Stimulated activated CD8-positive, alpha-beta memory T cell treated with anti-CD3 and anti-CD28 coated beads, Interleukin-7, amount 100 ng/mL, for 4 hours (primary cell): ENCODE results near the gene KCNJ9.
"Not testable (repeated sequence)": the region's sequence is repeated elsewhere in the genome, so short reads cannot be mapped to it uniquely, and the experiment has no call there.

ENCODE experiments used
- DNase-seq, 2 donors: peaks; one replicate each; pipeline ENCODE4 v3.0.0-alpha.2; 2020; ENCODE audit warnings: low read depth in 2 of 2

The KCNJ9 gene

DNA sequence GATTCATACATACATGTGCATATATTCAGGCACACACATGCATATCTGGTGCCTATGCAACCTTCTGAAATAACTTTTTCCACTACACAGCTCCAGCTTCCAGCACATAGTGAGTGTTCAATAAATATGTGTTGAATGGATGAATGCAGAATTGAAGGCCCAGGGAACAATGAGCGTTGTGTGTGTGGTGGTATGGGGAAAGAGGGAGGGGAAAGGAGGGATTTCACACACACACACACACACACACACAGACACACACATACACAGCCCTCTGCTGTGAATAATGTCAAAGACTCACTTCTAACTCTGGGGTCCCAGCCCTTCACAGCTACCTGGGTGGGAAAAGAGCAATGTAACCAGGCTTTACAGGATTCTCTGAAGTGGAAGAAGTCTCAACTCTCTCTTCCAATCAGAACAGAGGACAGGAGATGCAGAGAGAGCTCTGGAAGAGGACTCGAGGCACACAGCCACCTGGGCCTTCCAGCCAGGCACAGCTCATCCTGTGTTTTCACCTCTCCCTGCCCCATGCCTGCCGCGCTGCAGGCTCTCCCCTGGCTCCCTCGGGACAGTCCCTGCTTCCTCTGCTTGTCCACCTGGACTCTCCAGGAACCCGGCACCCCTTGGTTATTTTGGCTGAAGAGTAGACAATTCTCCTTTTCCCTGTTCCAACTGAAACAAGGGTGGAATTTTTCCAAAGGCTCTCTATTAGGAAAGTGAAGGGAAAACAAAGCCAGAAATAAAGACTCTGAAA is 22.5 kb downstream of the KCNJ9 start:
- no peak for DNase-seq

DNA sequence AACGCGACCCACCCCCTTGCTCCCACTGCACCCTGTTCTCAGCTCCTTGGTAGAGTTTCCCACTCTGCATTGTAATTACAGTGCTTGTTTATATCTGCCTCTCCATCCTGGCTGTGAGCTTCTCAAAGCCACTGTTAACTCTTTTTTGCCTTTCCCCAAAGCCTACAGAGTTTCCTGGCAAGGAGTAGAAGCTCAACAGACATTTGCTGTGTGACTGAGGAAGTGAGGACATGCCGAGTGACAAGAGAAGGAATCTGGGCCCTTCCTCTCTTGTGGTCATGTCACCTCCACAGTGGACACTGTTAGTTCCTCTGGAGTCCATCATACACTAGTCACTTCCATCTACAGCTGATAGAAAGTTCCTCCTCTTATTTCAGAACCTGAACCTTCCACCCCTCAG is 23.1 kb downstream of the KCNJ9 start:
- DNase-seq, result no peak

DNA sequence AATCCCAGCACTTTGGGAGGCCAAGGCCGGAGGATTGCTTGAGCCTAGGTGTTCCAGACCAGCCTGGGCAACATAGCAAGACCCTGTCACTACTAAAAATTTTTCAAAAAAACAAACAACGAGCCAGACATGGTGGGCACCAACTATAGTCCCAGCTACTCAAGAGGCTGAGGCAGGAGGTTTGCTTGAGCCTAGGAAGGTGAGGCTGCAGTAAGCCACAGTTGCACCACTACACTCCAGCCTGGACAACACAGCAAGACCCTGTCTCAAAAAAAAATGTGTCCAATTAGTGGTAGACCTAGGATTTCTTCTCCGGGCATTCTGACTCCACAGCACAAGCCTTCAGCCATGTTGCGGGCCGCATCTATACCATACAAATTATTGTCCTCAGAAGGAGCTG is 23.8 kb downstream of the KCNJ9 start:
- DNase-seq, result no peak

DNA sequence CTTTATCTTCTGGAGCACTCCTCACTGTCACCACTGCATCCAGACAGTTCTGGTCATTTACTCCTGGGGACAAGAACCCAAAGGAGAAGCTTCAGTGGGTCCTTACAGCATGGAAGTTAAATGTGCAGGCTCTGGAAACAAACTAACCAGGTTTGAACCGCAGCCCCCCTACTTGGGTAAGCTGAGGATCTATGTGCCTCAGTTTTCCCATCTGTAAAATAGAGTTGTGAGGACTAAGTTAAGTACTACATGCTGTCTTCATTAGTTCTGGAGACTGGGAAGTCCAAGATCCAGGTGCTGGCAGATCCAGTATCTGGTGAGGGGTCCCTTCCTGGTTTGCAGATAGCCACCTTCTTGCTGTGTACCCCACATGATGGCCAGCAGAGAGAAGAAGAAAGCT is 26.2 kb downstream of the KCNJ9 start:
- DNase-seq, result no peak

DNA sequence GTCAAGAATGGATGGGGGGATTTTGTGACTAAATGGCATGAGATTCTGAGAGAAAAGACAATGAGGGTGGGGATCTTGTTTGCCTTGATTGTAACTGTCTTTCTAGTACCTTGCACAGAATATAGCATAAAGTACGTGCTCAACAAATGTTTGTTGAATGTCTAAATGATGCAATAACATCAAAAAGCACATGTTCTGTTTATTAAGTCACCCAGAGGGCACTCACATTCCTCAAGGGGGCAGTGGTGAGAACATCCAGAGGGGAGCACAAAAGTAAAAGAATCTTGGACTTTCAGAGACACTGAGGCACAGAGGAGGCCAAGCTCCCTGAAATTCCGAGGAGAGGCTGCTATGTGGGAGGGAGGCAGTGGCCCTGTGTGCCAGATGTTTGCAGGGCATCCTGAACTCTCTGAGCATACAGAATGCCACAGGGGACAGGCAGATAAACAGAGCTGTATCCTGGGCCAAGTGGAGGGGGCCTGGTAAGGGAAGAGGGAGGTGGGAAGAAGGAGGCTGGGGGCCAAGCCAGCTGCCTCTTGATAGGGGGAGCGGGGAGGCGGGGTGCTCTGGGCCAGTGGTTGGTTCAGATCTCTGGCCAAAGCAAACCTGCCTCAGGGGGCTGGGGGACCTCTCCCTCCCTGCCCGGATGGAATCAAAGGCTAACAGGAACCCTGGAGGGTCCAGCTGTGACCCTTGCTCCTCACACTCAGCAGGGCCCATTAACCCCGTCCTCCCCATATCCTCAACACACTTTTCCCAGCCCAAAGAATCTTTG is 27.7 kb downstream of the KCNJ9 start:
- DNase-seq, result no peak

DNA sequence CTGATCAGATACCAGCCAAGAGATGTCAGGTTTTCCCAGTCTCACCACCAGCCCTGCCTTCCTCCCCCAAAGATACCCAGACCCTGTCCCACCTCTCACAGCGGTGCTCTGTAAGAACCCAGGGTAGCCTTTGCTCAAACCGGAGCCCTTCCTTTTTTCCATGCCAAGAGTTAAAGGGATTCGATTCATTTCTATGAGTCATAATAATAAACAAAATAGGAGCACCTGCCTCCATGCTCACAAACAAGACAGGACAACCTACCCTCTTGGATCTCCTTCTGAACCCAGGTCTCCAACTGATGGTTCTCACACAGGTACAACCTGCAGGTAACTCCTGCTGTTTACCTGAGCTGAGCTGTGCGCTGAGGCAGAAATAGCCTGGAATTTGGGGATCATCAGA is 28.3 kb downstream of the KCNJ9 start:
- DNase-seq, result no peak

DNA sequence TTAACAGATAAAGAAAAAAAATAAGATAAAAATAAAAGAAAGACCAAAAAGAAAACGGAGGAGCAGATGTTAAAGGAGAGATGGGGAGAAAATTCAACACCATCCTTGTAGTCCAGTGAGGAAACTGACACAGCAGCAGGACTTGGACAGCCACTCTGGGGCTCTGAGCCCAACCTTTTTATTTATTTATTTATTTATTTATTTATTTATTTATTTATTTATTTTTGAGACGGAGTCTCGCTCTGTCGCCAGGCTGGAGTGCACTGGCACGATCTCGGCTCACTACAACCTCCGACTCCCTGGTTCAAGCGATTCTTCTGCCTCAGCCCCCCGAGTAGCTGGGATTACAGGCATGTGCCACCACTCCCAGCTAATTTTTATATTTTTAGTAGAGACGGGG is 30.1 kb downstream of the KCNJ9 start:
- DNase-seq, result not testable (repeated sequence)

DNA sequence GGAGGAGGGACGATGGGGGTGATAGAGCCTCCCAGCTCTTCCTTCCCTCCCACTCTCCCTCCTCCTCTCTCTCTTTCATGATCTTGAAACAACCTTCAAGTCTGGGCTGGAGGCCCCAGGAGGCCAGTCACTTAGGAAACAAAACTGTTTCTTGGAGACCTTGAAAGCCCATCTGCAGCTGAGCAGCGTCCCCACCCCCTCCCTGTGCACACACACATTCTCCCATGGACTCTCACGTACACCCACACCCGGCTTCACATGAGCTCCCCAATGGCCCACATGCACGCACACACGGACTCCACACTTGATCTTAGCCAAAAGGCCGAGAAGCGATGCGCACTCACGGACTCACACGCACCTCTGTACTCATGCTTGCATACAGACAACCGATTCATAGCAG is 31.0 kb downstream of the KCNJ9 start:
- no peak for DNase-seq

DNA sequence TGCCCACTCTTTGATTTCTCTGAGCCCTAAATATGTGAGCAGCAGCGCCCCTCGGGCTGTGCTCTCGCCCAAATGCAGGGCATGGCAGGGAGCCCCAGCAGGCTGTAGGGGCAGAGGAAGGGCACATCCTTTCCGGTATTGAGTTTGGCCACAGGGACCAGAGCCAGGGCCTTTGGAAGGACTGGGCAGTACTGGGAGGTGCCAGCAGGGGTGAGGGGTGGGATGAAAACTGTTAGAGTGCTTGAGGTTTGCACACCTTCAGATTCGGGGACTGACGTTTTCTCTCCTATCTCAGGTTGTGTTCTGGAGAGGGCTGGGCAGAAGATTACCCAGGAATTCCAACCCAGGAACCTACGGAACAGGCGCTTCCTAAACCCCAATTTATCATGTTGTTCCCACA is 32.1 kb downstream of the KCNJ9 start:
- no peak for DNase-seq

DNA sequence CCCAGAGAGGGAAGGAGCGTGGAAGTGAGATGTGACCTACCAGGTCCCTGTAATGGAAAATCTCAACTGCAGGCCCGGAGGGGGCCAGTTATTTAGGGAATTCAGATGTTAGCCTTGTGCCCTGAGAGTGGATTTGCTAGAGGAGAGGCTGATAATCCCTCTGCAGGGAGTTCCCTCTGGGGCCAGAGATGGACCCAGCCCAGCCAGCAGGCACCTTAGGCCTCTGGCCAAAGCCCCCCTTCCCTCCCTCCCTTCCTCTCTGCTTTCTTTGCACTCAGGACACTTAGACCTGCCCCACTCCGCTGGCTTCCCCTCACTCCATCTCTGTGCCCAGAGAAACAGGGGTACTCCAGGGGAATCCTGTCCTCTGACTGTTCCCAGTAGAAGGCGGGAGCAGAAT is 32.7 kb downstream of the KCNJ9 start:
- no peak for DNase-seq

DNA sequence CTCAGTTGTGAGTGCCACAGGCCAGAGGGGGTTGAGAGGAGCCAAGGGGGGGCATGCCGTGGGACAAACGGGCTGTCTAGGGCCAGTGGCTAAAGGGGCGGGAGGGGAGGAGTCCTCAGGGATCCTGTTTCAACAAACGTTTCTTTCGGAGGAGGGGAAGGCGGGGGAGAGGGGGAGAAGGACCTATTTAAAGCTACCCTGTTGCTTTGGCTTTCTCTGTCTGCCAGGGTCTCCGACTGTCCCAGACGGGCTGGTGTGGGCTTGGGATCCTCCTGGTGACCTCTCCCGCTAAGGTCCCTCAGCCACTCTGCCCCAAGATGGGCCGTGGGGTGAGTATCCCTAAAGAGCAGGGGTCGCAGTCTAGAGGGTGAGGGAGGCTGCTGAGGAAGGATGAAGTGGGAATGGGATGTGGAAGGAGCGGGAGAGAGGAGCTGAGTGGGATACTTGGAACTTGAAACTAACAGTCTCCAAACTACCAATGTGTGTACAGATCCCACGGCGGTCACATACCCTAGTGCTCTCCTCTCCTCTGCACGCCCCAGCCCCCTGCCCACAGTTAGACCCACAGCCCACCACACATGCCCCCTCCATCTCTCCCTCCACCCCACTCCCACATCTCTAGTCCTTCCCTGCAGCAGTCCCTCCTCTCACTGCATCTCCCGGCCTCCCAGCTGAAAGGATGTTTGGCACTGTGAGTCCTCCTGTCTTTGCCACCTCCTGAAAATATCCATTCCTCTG is 34.4 kb downstream of the KCNJ9 start, which contains the start of gene ATP1A2:
Gene ATP1A2 (plus strand): TSS at position 215 of the 738 bp plus-strand sequence. CDS start 103 bp downstream, at position 318.
- no peak for DNase-seq

DNA sequence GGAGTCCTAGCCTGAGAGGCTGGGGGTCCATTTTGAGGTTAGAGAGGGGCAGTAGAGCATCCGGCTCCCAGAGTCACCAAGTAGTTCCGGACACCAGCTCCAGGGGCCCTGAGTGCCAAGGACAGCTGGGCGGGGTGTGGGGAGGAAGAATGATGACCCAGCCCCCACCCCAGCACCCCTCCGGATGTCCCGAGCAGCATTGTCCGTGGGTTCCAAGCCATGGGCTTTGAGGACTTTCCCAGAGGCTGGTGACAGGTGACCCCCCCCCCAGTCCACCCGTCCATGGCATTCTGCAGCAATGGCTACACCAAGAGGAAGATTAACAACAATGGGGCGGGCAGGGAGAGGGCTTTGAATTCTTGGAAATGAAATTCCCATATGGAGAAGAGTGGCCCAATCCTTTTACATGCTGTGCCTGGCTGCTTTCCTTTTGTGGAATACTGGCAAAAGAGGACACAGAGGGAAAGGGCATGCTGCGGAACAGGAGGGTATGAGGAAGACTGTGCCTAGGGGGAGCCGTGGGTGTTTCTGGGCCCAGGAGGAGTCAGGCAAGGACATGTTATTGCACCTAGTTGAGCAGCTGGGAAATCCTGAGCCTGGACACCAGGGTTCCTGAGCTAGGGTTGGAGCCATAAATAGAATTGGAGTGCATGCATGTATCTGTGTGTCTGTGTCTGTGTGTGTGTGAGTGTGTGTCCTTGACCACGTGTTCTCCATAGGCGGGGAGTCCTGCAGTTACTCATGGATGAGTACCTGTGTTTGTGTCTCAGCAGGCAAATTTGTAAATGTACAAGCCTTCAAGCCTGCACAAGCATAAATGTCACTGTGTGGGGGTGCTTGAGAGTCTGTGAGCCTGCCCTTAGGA is 35.2 kb downstream of the KCNJ9 start:
- DNase-seq, result no peak

DNA sequence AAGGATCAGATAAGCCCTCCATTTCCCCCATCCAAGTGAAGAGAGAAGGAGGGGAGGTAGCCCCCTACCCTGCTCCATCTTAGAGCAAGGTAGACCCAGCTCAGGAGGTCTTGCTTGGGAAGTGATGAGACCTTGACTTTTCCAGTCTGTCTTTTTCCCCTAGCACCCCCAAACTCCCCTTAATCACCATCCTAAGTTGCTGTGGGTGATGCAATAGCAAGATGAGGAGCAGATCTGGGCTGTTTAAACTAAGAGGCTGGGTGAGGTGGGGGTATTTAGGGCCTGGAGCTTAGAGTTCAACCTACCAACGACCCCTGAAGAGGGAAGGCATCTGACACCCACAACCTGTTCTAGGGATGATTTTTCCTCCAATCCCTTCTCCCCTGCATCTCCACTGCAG is 36.0 kb downstream of the KCNJ9 start:
- DNase-seq, result no peak

DNA sequence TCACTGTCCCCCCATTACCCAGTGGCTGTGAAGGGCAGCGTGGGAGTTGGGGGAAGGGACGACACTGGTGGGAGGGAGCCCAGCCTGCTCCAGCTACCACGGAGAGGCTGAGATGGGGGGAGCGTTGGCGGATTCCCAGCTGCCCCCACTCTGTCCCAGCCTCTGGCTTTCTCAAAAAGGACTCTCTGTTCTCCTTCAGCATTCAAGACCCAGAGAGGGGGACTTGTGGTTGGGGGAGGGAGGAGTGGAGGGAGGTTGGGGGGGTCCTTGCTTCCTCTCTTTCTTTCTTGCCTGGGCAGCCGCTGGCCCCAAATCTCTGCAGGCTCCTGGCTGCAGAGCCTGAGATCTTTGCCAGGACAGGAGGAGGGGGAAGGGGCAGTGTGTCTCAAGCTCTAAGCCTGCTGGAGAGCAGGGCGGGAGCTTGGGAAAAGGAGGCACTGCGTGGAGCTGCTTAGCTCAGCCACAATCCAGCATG is 36.4 kb downstream of the KCNJ9 start:
- no peak for DNase-seq

DNA sequence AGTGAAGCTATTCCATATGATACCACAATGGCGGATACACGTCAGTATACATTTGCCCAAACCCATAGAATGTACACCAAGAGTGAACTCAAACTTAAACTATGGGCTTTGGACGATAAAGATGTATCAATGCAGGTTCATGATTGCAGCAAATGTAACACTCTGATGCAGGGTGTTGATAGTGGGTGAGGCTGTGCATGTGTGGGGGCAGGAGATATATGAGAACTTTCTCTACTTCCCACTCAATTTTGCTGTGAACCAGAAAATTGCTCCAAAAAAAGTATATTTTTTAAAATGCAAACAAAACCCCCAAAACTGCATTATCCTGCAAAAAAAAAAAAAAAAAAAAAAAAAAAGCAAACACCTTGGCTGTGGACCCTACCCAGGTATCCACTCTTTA is 37.6 kb downstream of the KCNJ9 start:
- no peak for DNase-seq

DNA sequence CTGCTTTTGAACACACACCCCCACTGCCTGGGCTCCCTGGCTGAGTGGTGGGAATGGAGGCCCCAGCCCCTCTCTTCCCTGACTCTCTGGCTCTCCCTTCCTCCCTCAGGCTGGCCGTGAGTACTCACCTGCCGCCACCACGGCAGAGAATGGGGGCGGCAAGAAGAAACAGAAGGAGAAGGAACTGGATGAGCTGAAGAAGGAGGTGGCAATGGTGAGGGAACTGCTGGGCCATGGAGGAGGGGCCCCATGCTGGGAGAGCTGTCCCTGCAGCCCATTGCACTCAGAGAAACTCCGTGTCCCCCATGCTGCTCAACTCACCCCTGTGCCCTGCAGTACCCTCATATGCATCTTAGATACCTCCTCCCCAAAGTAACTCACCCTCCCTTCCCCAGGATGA is 39.5 kb downstream of the KCNJ9 start:
- no peak for DNase-seq

DNA sequence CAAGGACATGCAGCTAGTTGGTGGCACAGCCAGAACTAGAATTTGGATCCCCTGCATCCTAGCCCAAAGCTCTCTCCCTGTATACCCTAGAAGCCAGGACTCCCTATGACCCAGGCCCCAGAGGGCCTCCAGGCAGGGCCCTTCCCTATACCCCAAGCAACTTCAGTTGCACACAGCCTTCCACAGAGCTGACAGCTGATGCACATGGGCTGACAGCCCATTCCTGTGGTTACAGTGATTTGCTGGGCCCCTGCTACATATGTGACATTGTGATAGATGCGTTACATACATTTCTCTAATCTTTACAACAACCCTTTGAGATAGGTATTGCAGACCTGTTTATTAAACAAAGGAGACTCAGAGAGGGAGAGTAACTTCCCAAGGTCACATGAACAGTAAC is 40.0 kb downstream of the KCNJ9 start:
- DNase-seq, result no peak

DNA sequence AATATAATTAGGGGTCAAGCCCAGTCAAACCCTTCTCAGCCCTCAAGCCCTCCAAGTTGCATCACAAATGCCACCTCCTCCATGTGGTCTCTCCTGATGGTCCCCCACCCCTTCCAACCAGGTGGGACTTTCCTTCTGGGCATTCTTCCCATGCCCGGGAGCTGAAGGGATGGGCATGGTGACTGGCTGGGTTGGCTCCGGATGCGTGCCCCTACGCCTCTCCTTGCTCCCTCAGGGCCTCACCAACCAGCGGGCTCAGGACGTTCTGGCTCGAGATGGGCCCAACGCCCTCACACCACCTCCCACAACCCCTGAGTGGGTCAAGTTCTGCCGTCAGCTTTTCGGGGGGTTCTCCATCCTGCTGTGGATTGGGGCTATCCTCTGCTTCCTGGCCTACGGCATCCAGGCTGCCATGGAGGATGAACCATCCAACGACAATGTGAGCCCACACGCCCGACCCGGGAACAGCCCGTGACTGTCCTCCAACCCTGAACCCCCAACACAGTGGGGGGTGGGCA is 41.7 kb downstream of the KCNJ9 start:
- no peak for DNase-seq

DNA sequence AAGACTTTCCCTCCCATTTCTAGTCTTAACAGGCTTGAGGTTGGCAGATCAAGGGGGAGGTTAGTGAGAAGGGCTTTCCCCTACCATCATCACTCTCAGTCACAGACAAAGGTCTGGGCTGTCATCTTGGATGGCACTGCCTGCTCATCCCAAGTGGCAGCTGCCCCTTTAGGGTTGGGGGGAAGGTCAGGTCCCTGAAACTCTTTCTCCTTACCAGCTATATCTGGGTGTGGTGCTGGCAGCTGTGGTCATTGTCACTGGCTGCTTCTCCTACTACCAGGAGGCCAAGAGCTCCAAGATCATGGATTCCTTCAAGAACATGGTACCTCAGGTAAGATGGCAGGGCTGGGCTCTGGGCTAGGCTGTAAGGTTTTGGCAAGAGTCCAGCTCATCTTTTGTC is 42.4 kb downstream of the KCNJ9 start:
- no peak for DNase-seq

DNA sequence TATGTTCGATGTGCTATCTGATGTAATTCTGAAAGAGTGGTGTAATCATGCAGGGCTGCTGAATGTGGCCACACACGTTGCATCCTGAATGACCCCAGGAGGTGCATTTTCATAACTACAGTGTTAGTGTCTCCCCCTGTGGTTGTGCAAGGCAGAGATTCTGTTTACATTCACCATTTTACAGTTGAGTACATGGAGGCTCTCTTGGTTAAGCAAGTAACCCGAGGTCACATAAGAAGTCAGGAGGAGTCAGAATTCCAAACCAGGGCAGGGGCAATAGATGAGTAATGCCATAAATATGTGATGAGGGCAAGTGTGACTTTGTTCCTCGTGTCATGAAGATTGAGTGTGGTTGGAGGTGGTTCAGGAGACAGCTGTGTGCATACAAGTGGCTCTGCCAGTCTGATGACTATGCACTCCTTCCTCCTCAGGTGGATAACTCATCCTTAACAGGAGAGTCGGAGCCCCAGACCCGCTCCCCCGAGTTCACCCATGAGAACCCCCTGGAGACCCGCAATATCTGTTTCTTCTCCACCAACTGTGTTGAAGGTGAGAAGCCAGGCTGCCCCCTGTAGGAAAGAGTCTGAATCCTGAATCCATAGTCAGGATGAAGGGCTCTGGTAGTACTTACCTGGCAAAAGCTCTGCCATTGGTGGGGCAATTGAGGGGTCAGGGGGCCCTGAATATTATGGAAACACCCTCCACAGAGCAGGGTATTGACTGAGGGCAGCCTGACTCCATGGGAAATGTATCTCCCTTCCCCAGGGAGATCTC is 43.6 kb downstream of the KCNJ9 start:
- DNase-seq, result no peak

DNA sequence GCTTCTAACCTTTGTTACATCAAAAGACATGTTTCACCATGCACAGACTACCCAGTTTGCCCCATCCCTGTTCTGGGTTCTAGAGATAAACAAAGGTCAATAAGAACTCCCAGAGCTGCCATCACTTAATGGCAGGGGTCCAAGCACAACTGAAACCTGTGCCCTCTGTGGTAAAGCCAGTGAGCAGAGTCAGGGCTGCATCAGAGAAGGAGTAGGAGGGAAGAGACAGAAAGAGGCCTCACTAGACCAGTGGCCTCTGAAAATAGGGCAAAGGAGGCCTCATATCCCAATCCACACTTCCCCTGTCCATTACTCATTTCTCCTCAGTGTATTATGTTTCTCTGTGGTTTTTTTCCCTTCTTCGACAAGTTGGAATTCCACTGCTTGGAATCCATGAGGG is 44.4 kb downstream of the KCNJ9 start:
- no peak for DNase-seq
